A549 (cell line): ENCODE measurements around the gene CHN1.

ENCODE experiments used
- EHMT2 ChIP-seq: fragments of 200-600 bp; sonication (generic); IDR thresholded peaks from 2 replicates; pipeline ENCODE4 v1.6.1; 2016; ENCODE audit warnings: antibody characterized with exemption, low read depth, mild to moderate bottlenecking, moderate library complexity
- EP300 ChIP-seq, 2 experiments: fragments of >200 bp; sonication (Bioruptor Twin); formaldehyde crosslinking; IDR thresholded peaks; 2 replicates in 1 of 2; 3 replicates in 1 of 2; pipeline ENCODE4 v1.6.1; 2016 to 2017
- FOXS1 ChIP-seq: fragments of 250-450 bp; sonication (Bioruptor Pico); IDR thresholded peaks from 2 replicates; pipeline ENCODE4 v1.5.0; 2020; ENCODE audit warnings: mild to moderate bottlenecking, moderate library complexity
- HDAC2 ChIP-seq: fragments of 200-600 bp; sonication (generic); IDR thresholded peaks from 2 replicates; pipeline ENCODE4 v1.6.1; 2016
- HOXB5 ChIP-seq: fragments of 250-450 bp; sonication (Bioruptor Pico); IDR thresholded peaks from 2 replicates; pipeline ENCODE4 v1.5.0; 2020; ENCODE audit warnings: mild to moderate bottlenecking, moderate library complexity
- POLR2A ChIP-seq: IDR thresholded peaks from 2 replicates; pipeline ENCODE4 v1.6.1; 2012; ENCODE audit warnings: mild to moderate bottlenecking, low read length
- RAD21 ChIP-seq, 2 experiments: fragments of >200 bp in 1 of 2; sonication (Bioruptor Twin) in 1 of 2; formaldehyde crosslinking in 1 of 2; IDR thresholded peaks in 1 of 2; conservative IDR thresholded peaks in 1 of 2; 2 replicates in 1 of 2; 3 replicates in 1 of 2; pipeline ENCODE4 v1.6.1; 2012 to 2018; ENCODE audit warnings: inconsistent platforms in 1 of 2
- RFX5 ChIP-seq: fragments of 450-650 bp; IDR thresholded peaks from 2 replicates; pipeline ENCODE4 v1.7.1; 2014; ENCODE audit warnings: antibody characterized with exemption, mild to moderate bottlenecking, moderate library complexity
- ZFP36 ChIP-seq: fragments of 450-650 bp; IDR thresholded peaks from 2 replicates; pipeline ENCODE4 v1.6.1; 2014; ENCODE audit warnings: borderline replicate concordance; ENCODE audit not compliant: partially characterized antibody
- TF ChIP-seq, protein P1 (sequence below): fragments of >200 bp; sonication (Bioruptor Twin); formaldehyde crosslinking; IDR thresholded peaks from 3 replicates; pipeline ENCODE4 v1.5.1; 2016
- TF ChIP-seq, protein P2 (sequence below): fragments of 250-450 bp; sonication (Bioruptor Pico); IDR thresholded peaks from 2 replicates; pipeline ENCODE4 v1.5.0; 2021; ENCODE audit warnings: mild to moderate bottlenecking, moderate library complexity, borderline replicate concordance
- TF ChIP-seq, protein P3 (sequence below): IDR thresholded peaks from 2 replicates; pipeline ENCODE4 v1.6.1; 2012

- TF ChIP-seq, protein P1, sequence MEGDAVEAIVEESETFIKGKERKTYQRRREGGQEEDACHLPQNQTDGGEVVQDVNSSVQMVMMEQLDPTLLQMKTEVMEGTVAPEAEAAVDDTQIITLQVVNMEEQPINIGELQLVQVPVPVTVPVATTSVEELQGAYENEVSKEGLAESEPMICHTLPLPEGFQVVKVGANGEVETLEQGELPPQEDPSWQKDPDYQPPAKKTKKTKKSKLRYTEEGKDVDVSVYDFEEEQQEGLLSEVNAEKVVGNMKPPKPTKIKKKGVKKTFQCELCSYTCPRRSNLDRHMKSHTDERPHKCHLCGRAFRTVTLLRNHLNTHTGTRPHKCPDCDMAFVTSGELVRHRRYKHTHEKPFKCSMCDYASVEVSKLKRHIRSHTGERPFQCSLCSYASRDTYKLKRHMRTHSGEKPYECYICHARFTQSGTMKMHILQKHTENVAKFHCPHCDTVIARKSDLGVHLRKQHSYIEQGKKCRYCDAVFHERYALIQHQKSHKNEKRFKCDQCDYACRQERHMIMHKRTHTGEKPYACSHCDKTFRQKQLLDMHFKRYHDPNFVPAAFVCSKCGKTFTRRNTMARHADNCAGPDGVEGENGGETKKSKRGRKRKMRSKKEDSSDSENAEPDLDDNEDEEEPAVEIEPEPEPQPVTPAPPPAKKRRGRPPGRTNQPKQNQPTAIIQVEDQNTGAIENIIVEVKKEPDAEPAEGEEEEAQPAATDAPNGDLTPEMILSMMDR, result no peak
- TF ChIP-seq RAD21 (conservative IDR thresholded peaks at IDR 0.05 in 1 of 2, IDR thresholded peaks at IDR 0.05 in 1 of 2) (no peak), RFX5 (no peak), EHMT2 (no peak), POLR2A (no peak), EP300 (IDR thresholded peaks at IDR 0.05) (no peak), ZFP36 (no peak), FOXS1 (CRISPR knock-in tag) (no peak), HOXB5 (CRISPR knock-in tag) (no peak), HDAC2 (no peak)
- TF ChIP-seq, protein P2, sequence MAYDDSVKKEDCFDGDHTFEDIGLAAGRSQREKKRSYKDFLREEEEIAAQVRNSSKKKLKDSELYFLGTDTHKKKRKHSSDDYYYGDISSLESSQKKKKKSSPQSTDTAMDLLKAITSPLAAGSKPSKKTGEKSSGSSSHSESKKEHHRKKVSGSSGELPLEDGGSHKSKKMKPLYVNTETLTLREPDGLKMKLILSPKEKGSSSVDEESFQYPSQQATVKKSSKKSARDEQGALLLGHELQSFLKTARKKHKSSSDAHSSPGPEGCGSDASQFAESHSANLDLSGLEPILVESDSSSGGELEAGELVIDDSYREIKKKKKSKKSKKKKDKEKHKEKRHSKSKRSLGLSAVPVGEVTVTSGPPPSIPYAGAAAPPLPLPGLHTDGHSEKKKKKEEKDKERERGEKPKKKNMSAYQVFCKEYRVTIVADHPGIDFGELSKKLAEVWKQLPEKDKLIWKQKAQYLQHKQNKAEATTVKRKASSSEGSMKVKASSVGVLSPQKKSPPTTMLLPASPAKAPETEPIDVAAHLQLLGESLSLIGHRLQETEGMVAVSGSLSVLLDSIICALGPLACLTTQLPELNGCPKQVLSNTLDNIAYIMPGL (CRISPR knock-in tag), result no peak
- TF ChIP-seq, protein P3, sequence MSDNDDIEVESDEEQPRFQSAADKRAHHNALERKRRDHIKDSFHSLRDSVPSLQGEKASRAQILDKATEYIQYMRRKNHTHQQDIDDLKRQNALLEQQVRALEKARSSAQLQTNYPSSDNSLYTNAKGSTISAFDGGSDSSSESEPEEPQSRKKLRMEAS, result no peak
These were observed 134.4 kb downstream of the CHN1 start for GRCh38 chr2:174870787-174871186.
